Neuronal stem cell (in vitro differentiated cells): ENCODE data around the gene OXLD1.
A peak's percentile ranks its signal among the peaks of the same experiment; 100 is the strongest.

Experiments used
- DNase-seq: peaks from one replicate; pipeline ENCODE4 v3.0.0-alpha.2; 2013; ENCODE audit warnings: low spot score
- H2AFZ ChIP-seq: one replicate; pipeline ENCODE4 v1.6.1; 2013; ENCODE audit warnings: mild to moderate bottlenecking, low read length, inconsistent platforms
- H2AK5ac ChIP-seq: 2 replicates; pipeline ENCODE4 v1.6.1; 2013; ENCODE audit warnings: low read depth, mild to moderate bottlenecking, inconsistent platforms, low read length, moderate library complexity, mixed read lengths
- H2BK120ac ChIP-seq: 2 replicates; pipeline ENCODE4 v1.6.1; 2013; ENCODE audit warnings: low read depth, mild to moderate bottlenecking, inconsistent platforms, low read length, moderate library complexity, mixed read lengths
- H2BK12ac ChIP-seq: one replicate; pipeline ENCODE4 v1.6.1; 2013; ENCODE audit warnings: low read length, inconsistent platforms
- H2BK15ac ChIP-seq: 2 replicates; pipeline ENCODE4 v1.6.1; 2013; ENCODE audit warnings: mild to moderate bottlenecking, low read length, inconsistent platforms, mixed read lengths
- H2BK5ac ChIP-seq: one replicate; pipeline ENCODE4 v1.6.1; 2013; ENCODE audit warnings: inconsistent platforms, mild to moderate bottlenecking, low read length, moderate library complexity
- H3K14ac ChIP-seq: one replicate; pipeline ENCODE4 v1.6.1; 2013; ENCODE audit warnings: low read length, inconsistent platforms
- H3K18ac ChIP-seq: 2 replicates; pipeline ENCODE4 v1.6.1; 2013; ENCODE audit warnings: low read length, inconsistent platforms
- H3K23ac ChIP-seq: 2 replicates; pipeline ENCODE4 v1.6.1; 2013; ENCODE audit warnings: low read depth, mild to moderate bottlenecking, mixed read lengths, low read length, inconsistent platforms; ENCODE audit not compliant: poor library complexity
- H3K27ac ChIP-seq: replicated peaks from 3 replicates; pipeline ENCODE4 v1.5.1; 2013; ENCODE audit warnings: low read length, inconsistent platforms
- H3K27me3 ChIP-seq, 3 experiments: 2 replicates each; pipeline ENCODE4 v1.6.1; 2013; ENCODE audit warnings: low read length in 3 of 3, mild to moderate bottlenecking in 2 of 3, inconsistent platforms in 1 of 3, low read depth in 1 of 3, mixed read lengths in 1 of 3, moderate library complexity in 1 of 3; ENCODE audit not compliant: control insufficient read depth in 3 of 3, insufficient read depth in 3 of 3
- H3K36me3 ChIP-seq, 2 donors: replicated peaks in 1 of 2; 2 replicates each; pipeline ENCODE4 v1.6.1; 2013; ENCODE audit warnings: low read length in 2 of 2; ENCODE audit not compliant: control insufficient read depth in 2 of 2, insufficient read depth in 2 of 2
- H3K4ac ChIP-seq: 2 replicates; pipeline ENCODE4 v1.6.1; 2013; ENCODE audit warnings: inconsistent platforms, mild to moderate bottlenecking, low read length, moderate library complexity
- H3K4me1 ChIP-seq, 2 donors: 1 replicate in 1 of 2; 2 replicates in 1 of 2; pipeline ENCODE4 v1.6.1; 2013; ENCODE audit warnings: low read length in 2 of 2, low read depth in 1 of 2; ENCODE audit not compliant: control insufficient read depth in 2 of 2, insufficient read depth in 1 of 2
- H3K4me2 ChIP-seq: one replicate; pipeline ENCODE4 v1.6.1; 2013; ENCODE audit warnings: mild to moderate bottlenecking, low read length, inconsistent platforms; ENCODE audit not compliant: insufficient read depth, poor library complexity, severe bottlenecking
- H3K4me3 ChIP-seq, 2 donors: 2 replicates each; pipeline ENCODE4 v1.5.1; 2013; ENCODE audit warnings: low read length in 2 of 2, mild to moderate bottlenecking in 2 of 2, inconsistent platforms in 1 of 2, moderate library complexity in 1 of 2
- H3K79me1 ChIP-seq: one replicate; pipeline ENCODE4 v1.6.1; 2013; ENCODE audit warnings: low read depth, mild to moderate bottlenecking, inconsistent platforms, low read length, moderate library complexity
- H3K9ac ChIP-seq: one replicate; pipeline ENCODE4 v1.6.1; 2013; ENCODE audit warnings: mild to moderate bottlenecking, low read depth, low read length, inconsistent platforms; ENCODE audit not compliant: poor library complexity
- H3K9me3 ChIP-seq, 2 donors: replicated peaks in 1 of 2; 2 replicates each; pipeline versions ENCODE3 to v1.6.1; 2013; ENCODE audit warnings: low read length in 2 of 2, mild to moderate bottlenecking in 2 of 2, inconsistent platforms in 1 of 2, low read depth in 1 of 2, mixed read lengths in 1 of 2, moderate library complexity in 1 of 2; ENCODE audit not compliant: control insufficient read depth in 2 of 2, insufficient read depth in 1 of 2
- H4K8ac ChIP-seq: one replicate; pipeline ENCODE4 v1.6.1; 2013; ENCODE audit warnings: low read depth, mild to moderate bottlenecking, inconsistent platforms, low read length, moderate library complexity
- H4K91ac ChIP-seq: one replicate; pipeline ENCODE4 v1.6.1; 2013; ENCODE audit warnings: low read length, low read depth, mild to moderate bottlenecking, inconsistent platforms; ENCODE audit not compliant: poor library complexity
- WGBS, 2 donors: extraction: QIAGEN DNeasy Blood & Tissue Kit; methylation state at CpG; one replicate each; pipeline ENCODE4 v1.1.7; 2013; ENCODE audit warnings: missing lambda C conversion rate in 2 of 2, mixed read lengths in 1 of 2; ENCODE audit not compliant: insufficient read length in 2 of 2, insufficient replicate concordance in 1 of 2; ENCODE audit errors: extremely low coverage in 2 of 2; 5-methylcytosine and 5-hydroxymethylcytosine counted together

Gene OXLD1

DNA sequence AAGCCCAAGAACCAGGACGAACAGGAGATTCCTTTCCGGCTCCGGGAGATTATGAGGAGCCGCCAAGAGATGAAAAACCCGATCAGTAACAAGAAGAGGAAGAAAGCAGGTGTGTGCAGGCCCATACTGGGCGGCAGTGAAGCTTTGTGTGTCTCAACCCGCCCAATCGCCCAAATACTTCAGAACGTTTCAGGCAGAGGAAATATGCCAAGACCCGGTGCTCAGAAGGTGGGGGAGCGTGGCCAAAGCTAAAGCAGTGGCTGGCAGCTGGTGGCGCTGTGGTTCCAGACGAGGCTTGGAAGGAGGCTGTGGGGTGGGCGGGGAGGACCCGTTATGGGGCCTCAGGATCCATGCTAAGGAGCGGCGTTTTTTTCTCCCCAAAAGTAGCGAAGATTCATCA, 1.3 kb upstream of the OXLD1 start:
- peak overlapping the region; percentile 24 for H2BK5ac ChIP-seq
- peaks cover 48 to 63% of the 10 kb centered on the region in 2 donors for H3K36me3 ChIP-seq
- H4K8ac ChIP-seq = no peak overlapping the region
- no peak overlapping the region for H2BK12ac ChIP-seq
- no peak overlapping the region for H2BK15ac ChIP-seq
- no peak for DNase-seq
- H4K91ac ChIP-seq = no peak overlapping the region
- H3K4me3 ChIP-seq = peak overlapping the region in 1 of 2 donors; percentile 16
- H2AK5ac ChIP-seq = no peak overlapping the region
- H2BK120ac ChIP-seq = no peak overlapping the region
- no peak overlapping the region for H3K23ac ChIP-seq
- no peaks in the 10 kb centered on the region for H3K27me3 ChIP-seq
- no peak overlapping the region for H3K4ac ChIP-seq
- no peak overlapping the region for H2AFZ ChIP-seq
- H3K79me1 ChIP-seq = peaks cover 27% of the 10 kb centered on the region
- no peak overlapping the region for H3K9ac ChIP-seq
- no peak overlapping the region for H3K18ac ChIP-seq
- no peak overlapping the region for H3K27ac ChIP-seq
- no peak overlapping the region for H3K14ac ChIP-seq
- no peak overlapping the region for H3K4me2 ChIP-seq
- no CpG with 5 or more reads among the region's 18 CpGs for WGBS, 2 donors
- peaks cover 0 to 2% of the 10 kb centered on the region in 2 donors for H3K9me3 ChIP-seq
- H3K4me1 ChIP-seq = peaks cover 10 to 12% of the 10 kb centered on the region in 2 donors

DNA sequence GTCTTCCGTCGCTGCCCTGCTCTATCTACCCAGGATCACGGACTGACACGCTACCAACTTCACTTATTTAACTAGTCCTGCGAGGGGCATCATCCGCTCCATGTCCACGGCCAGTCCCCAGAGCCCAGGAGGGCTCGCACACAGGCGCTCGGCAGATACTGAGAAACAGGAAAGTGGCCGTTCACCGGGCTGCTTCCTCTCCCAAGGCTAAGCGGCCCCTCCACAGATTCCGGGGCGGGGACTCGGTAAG, 388 bp downstream of the OXLD1 start:
- Histone ChIP-seq H2AFZ (peak overlapping the region; percentile 93), H3K9me3 (peaks cover 0 to 2% of the 10 kb centered on the region in 2 donors), H3K4me3 (peak overlapping the region; percentile 85 to 99), H3K23ac (peak overlapping the region; percentile 100), H2BK12ac (no peak overlapping the region), H3K79me1 (peaks cover 21% of the 10 kb centered on the region), H3K18ac (peak overlapping the region; percentile 99), H3K27me3 (no peaks in the 10 kb centered on the region), H3K9ac (peak overlapping the region; percentile 100), H4K8ac (no peak overlapping the region), H2BK5ac (no peak overlapping the region), H3K4me2 (peak overlapping the region; percentile 78), H3K4me1 (peaks cover 10 to 12% of the 10 kb centered on the region in 2 donors), H2BK120ac (no peak overlapping the region), H4K91ac (no peak overlapping the region), H3K4ac (no peak overlapping the region), H3K27ac (peak overlapping the region; percentile 56), H3K14ac (peak overlapping the region; percentile 25), H2BK15ac (no peak overlapping the region), H2AK5ac (peak overlapping the region; percentile 85), H3K36me3 (peaks cover 31 to 46% of the 10 kb centered on the region in 2 donors)
- no peak for DNase-seq
- no CpG with 5 or more reads among the region's 16 CpGs for WGBS, 2 donors

DNA sequence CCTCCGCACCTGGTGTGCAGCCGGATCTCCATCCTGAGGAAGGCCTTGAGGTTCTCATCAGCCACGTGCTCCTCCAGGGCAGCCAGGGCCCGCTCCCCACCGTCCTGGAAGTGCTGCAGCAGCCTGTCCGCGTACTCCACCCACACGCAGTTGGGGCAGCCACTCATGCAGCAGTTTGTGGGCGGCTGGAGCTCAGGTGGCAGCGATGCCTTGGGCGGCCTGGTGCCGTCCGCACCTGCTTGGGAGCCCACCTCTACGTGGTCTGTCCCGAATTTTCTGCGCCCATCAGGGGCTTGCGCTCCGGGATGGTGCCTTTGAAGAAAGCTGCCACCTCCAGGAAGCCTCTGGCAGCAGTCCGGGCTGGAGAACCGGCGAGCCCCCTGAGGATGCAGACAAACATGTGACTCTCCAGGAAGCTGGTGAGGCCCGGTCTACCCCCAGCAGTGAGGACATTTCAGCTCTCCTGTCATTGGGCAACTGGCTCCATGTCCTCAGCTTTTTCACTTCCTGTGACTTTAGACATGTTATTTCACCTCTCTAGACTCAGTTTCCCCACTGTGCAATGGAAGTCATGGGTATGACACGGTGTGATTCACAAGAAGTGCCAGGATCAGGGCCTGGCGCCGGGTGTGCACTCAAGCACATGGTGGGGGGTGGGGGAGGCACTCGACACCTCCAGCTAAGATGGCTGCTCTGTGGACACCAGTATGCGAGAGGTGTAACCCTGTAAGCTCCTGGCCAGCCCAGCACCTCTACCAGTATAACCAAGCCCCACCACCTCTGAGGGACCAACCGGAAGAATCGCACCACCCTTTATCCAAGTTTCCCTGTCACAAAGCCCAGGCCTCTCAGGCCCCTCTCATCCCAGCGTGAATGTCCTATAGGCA, 957 bp downstream of the OXLD1 start:
- DNase-seq = no peak
- peaks cover 0 to 2% of the 10 kb centered on the region in 2 donors for H3K9me3 ChIP-seq
- peak overlapping the region; percentile 78 for H3K4me2 ChIP-seq
- H3K4ac ChIP-seq = no peak overlapping the region
- no CpG with 5 or more reads among the region's 30 CpGs for WGBS, 2 donors
- H4K8ac ChIP-seq = no peak overlapping the region
- no peak overlapping the region for H2BK12ac ChIP-seq
- H3K79me1 ChIP-seq = peaks cover 21% of the 10 kb centered on the region
- peak overlapping the region; percentile 100 for H3K9ac ChIP-seq
- no peak overlapping the region for H3K27ac ChIP-seq
- H2BK15ac ChIP-seq = no peak overlapping the region
- H2AK5ac ChIP-seq = peak overlapping the region; percentile 85
- peak overlapping the region; percentile 25 for H3K14ac ChIP-seq
- peaks cover 10 to 12% of the 10 kb centered on the region in 2 donors for H3K4me1 ChIP-seq
- peak overlapping the region; percentile 100 for H3K23ac ChIP-seq
- H4K91ac ChIP-seq = no peak overlapping the region
- H2BK120ac ChIP-seq = no peak overlapping the region
- peak overlapping the region; percentile 93 for H2AFZ ChIP-seq
- H2BK5ac ChIP-seq = no peak overlapping the region
- H3K27me3 ChIP-seq = no peaks in the 10 kb centered on the region
- H3K18ac ChIP-seq = peak overlapping the region; percentile 99
- H3K36me3 ChIP-seq = peaks cover 28 to 40% of the 10 kb centered on the region in 2 donors
- H3K4me3 ChIP-seq = peak overlapping the region; percentile 85 to 99

DNA sequence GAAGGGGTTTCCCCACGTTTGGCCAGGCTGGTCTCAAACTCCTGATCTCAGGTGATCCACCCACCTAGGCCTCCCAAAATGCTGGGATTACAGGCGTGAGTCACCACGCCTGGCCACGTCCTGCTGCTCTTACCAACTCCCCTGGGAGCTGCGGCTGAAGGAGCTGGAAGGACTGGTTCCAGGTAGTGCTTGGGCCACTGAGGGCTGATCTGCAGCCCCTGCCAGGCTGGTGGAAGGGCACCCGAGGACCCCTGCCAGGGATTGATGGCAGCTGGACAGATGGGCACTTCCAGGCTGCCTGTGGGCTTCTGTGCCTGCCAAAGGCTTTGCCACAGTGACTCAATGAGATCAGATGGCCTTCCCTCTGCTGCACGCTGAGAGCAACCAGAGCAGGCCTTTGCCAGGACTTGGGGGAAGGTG, 2.3 kb downstream of the OXLD1 start:
- Histone ChIP-seq H3K4me2 (no peak overlapping the region), H3K4me1 (peaks cover 10 to 12% of the 10 kb centered on the region in 2 donors), H3K36me3 (peaks cover 17 to 27% of the 10 kb centered on the region in 2 donors), H2AFZ (no peak overlapping the region), H3K9me3 (peaks cover 0 to 2% of the 10 kb centered on the region in 2 donors), H3K79me1 (peaks cover 20% of the 10 kb centered on the region), H2BK5ac (no peak overlapping the region), H2AK5ac (no peak overlapping the region), H3K18ac (no peak overlapping the region), H3K4ac (no peak overlapping the region), H3K23ac (no peak overlapping the region), H3K9ac (no peak overlapping the region), H3K4me3 (peak overlapping the region in 1 of 2 donors; percentile 65), H3K27ac (no peak overlapping the region), H3K14ac (no peak overlapping the region), H2BK12ac (no peak overlapping the region), H2BK15ac (no peak overlapping the region), H4K8ac (no peak overlapping the region), H4K91ac (no peak overlapping the region), H2BK120ac (no peak overlapping the region), H3K27me3 (no peaks in the 10 kb centered on the region)
- DNase-seq = no peak
- WGBS, 2 donors = no CpG with 5 or more reads among the region's 7 CpGs
